NT2/D1 (cell line): ENCODE results near the gene FRS3.

ENCODE experiments used
- SUZ12 ChIP-seq: IDR thresholded peaks from 2 replicates; pipeline ENCODE4 v1.6.1; 2011; ENCODE audit not compliant: insufficient read length, insufficient read depth; ENCODE audit errors: extremely low read depth
- YY1 ChIP-seq: IDR thresholded peaks from 2 replicates; pipeline ENCODE4 v1.6.1; 2011; ENCODE audit not compliant: insufficient read length, insufficient read depth
- ZNF274 ChIP-seq: IDR thresholded peaks from 2 replicates; pipeline ENCODE4 v1.6.1; 2011; ENCODE audit warnings: mild to moderate bottlenecking, low read depth, low read length

GRCh38 chr6:41769376-41769775, 10.3 kb downstream of the FRS3 start:
- TF ChIP-seq YY1 (no peak), ZNF274 (no peak), SUZ12 (no peak)
